NCI-H82 treated with DMSO at 0.1 percent for 48 hours (cell line): Measurements from ENCODE around the gene PLTP.

ENCODE experiments used
- DNase-seq: peaks from one replicate; lab custom pipeline; 2025; ENCODE audit not compliant: unreplicated experiment; lab: John Stamatoyannopoulos, UW

Gene PLTP

DNA sequence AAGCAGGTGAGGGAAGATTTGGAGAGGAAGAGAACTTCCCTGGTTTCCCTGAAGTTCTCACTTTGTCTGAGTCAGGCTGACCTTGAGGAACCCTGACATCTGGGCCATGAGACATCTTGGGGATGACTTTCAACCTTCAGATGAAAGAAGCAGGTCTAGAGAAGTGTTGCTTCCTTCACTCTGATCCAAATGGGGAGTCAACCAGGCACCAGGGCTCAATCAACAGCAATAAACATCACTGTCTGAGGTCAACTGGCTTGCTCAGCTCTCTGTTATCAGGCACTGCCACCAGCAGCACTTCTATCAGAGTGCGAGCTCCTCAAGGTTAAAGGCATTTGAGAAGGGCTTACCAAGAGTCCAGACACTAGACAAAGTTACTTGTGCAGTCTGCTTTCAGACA, 61.0 kb downstream of the PLTP start:
- no peak for DNase-seq

DNA sequence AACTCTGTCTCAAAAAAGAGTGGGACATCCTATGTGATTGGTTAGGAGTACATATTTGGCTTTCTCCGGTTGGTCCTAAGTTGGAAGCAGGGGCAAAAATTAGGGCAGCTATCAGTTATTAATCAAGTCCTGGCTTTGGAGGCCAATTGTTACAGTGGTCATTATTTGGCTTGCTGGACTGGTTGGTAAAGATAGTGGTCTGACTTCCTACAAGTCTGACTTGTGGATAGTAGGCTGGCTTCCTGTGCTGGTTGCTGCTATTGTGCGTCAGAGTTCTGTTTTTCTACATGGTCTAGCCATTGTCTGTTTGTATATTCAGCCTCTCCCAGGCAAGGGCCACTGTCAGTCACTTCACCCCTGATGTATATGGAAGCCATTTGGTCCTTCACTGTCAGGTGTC, 61.7 kb downstream of the PLTP start:
- DNase-seq, result no peak

DNA sequence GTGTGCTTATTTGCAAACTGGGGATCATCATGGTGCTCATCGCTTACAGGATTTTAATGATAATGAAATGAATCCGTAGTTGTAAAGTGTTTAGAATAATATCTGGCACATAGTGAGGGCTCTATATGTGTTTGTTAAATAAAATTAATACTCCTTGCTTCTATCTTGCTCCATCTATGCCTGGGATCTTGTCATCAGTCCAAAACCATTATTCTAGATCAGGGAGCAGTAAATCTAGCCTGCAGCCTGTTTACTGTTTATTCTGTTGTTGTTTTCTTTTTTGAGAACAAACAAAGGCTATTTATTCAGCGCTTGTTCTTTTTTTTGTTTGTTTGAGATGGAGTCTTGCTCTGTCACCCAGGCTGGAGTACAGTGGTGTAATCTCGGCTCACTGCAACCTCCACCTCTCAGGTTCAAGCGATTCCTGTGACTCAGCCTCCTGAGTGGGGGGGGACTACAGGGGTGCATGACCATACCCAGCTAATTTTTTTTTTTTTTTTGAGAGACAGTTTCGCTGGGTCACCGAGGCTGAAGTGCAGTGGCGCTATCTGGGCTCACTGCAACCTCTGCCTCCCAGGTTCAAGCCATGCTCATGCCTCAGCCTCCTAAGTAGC, 62.9 kb downstream of the PLTP start:
- no peak for DNase-seq
